Loucy (cell line): ENCODE measurements around the gene DTX3.

Experiments
- H2AFZ ChIP-seq: fragments of 200-600 bp; sonication (generic); 2 replicates; pipeline ENCODE4 v1.6.0; 2016; ENCODE audit warnings: antibody characterized with exemption, mild to moderate bottlenecking, low read length, moderate library complexity
- H3F3A ChIP-seq: fragments of 200-600 bp; 2 replicates; pipeline ENCODE4 v1.6.0; 2016; ENCODE audit warnings: antibody characterized with exemption, low read depth, mild to moderate bottlenecking
- H3K27me3 ChIP-seq: fragments of 200-600 bp; sonication (generic); 2 replicates; pipeline ENCODE4 v1.6.1; 2014; ENCODE audit warnings: low read length, mild to moderate bottlenecking; ENCODE audit not compliant: insufficient read depth, poor library complexity, severe bottlenecking
- H3K36me3 ChIP-seq: fragments of 200-600 bp; sonication (generic); 2 replicates; pipeline ENCODE4 v1.6.1; 2016; ENCODE audit warnings: low read length; ENCODE audit not compliant: insufficient read depth
- H3K4me1 ChIP-seq: fragments of 200-600 bp; sonication (generic); 2 replicates; pipeline ENCODE4 v1.5.1; 2014; ENCODE audit warnings: low read length, mild to moderate bottlenecking; ENCODE audit not compliant: insufficient read depth, poor library complexity, severe bottlenecking
- H3K4me2 ChIP-seq: fragments of 200-600 bp; sonication (generic); 2 replicates; pipeline ENCODE4 v1.6.0; 2014; ENCODE audit warnings: antibody characterized with exemption, low read length, low read depth, mild to moderate bottlenecking; ENCODE audit not compliant: poor library complexity, severe bottlenecking
- H3K4me3 ChIP-seq: fragments of 200-600 bp; sonication (generic); 2 replicates; pipeline ENCODE4 v1.5.1; 2014; ENCODE audit warnings: low read length, mild to moderate bottlenecking, mixed read lengths; ENCODE audit not compliant: poor library complexity, severe bottlenecking
- H3K79me2 ChIP-seq: fragments of 200-600 bp; sonication (generic); 2 replicates; pipeline ENCODE4 v1.6.1; 2014; ENCODE audit warnings: low read length; ENCODE audit not compliant: insufficient read depth
- H3K9ac ChIP-seq: fragments of 200-600 bp; sonication (generic); 2 replicates; pipeline ENCODE4 v1.6.0; 2014; ENCODE audit warnings: mild to moderate bottlenecking, low read depth, low read length, moderate library complexity; ENCODE audit not compliant: poor library complexity, severe bottlenecking
- H3K9me2 ChIP-seq: fragments of 200-600 bp; sonication (generic); replicated peaks from 2 replicates; pipeline ENCODE4 v1.6.1; 2016; ENCODE audit warnings: low read depth, low read length, mixed read lengths
- H3K9me3 ChIP-seq: fragments of 200-600 bp; sonication (generic); 2 replicates; pipeline ENCODE4 v1.6.1; 2014; ENCODE audit warnings: mild to moderate bottlenecking, antibody characterized with exemption, low read length, low read depth; ENCODE audit not compliant: insufficient read depth
- H4K20me1 ChIP-seq: fragments of 200-600 bp; sonication (generic); 2 replicates; pipeline ENCODE4 v1.6.0; 2014; ENCODE audit warnings: antibody characterized with exemption, low read length, mild to moderate bottlenecking; ENCODE audit not compliant: insufficient read depth, poor library complexity, severe bottlenecking
- CTCF ChIP-seq: fragments of 200-600 bp; sonication (generic); conservative IDR thresholded peaks from 2 replicates; pipeline ENCODE4 v1.5.1; 2014; ENCODE audit warnings: mild to moderate bottlenecking, antibody characterized with exemption, low read length
- EZH2phosphoT487 ChIP-seq: fragments of 200-600 bp; IDR thresholded peaks from 2 replicates; pipeline ENCODE4 v1.6.1; 2018; ENCODE audit warnings: antibody characterized with exemption, mild to moderate bottlenecking, moderate library complexity, borderline replicate concordance

The DTX3 gene

GRCh38 chr12:57606821-57607220 lies 2.2 kb downstream of the DTX3 start:
- Histone ChIP-seq H3K4me3 (no peak overlapping the region), H3F3A (no peaks in the 10 kb centered on the region), H3K79me2 (no peaks in the 10 kb centered on the region), H3K36me3 (peaks cover 8% of the 10 kb centered on the region; the same call in 1 of the 2 replicates), H3K4me2 (no peak overlapping the region), H3K27me3 (no peaks in the 10 kb centered on the region), H3K9me2 (no peaks in the 10 kb centered on the region), H2AFZ (no peak overlapping the region), H3K9ac (no peak overlapping the region), H4K20me1 (no peaks in the 10 kb centered on the region), H3K9me3 (no peaks in the 10 kb centered on the region), H3K4me1 (peaks cover 29% of the 10 kb centered on the region)
- TF ChIP-seq CTCF = no peak
- no peak for TF ChIP-seq EZH2phosphoT487

GRCh38 chr12:57607958-57608663 lies 3.5 kb downstream of the DTX3 start:
- Histone ChIP-seq H3F3A (no peaks in the 10 kb centered on the region), H3K36me3 (no peaks in the 10 kb centered on the region), H2AFZ (no peak overlapping the region), H4K20me1 (no peaks in the 10 kb centered on the region), H3K4me2 (no peak overlapping the region), H3K9me3 (no peaks in the 10 kb centered on the region), H3K9me2 (no peaks in the 10 kb centered on the region), H3K4me3 (no peak overlapping the region), H3K4me1 (peaks cover 37% of the 10 kb centered on the region), H3K79me2 (no peaks in the 10 kb centered on the region), H3K9ac (no peak overlapping the region), H3K27me3 (no peaks in the 10 kb centered on the region)
- no peak for TF ChIP-seq CTCF
- TF ChIP-seq EZH2phosphoT487 = no peak

DNA sequence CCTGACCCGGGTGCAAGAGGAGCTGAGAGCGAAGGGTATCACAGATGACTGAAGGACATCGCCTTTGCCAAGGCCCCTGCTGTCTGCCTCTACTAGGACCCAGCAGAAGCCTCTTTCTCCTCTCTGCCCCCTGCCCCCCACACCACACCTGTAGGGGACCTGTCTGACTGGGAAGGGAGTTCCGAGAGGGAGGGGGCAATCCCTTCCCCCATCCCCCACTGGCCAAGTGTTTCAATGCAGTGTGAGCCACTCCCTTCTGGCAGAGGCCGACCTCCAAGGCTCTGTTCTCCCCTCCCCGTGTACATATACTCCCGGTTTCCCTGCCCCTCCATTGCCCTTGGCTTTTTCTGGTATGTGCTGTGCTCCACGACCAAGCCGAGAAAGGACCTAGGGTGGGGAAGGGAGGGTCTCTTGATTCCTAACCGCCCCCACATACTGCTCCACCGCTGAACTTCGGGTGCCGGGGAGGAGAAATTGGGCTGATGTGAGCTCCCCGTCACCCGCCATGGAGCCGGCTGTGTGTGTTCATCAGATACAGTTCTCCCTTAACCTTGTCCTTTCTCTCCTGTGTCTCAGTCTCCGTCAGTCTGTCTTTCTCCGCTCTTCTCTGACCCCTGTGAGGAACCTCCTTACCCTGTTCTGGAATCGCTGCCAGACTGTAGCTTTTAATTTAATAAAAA lies 4.6 kb downstream of the DTX3 start:
- H3K9ac ChIP-seq = no peak overlapping the region
- H3K4me1 ChIP-seq = peaks cover 35% of the 10 kb centered on the region
- TF ChIP-seq CTCF (no peak), EZH2phosphoT487 (no peak)
- H3K27me3 ChIP-seq = no peaks in the 10 kb centered on the region
- H3F3A ChIP-seq = no peaks in the 10 kb centered on the region
- no peak overlapping the region for H3K4me2 ChIP-seq
- no peak overlapping the region for H3K4me3 ChIP-seq
- no peaks in the 10 kb centered on the region for H3K79me2 ChIP-seq
- no peaks in the 10 kb centered on the region for H3K36me3 ChIP-seq
- no peaks in the 10 kb centered on the region for H3K9me2 ChIP-seq
- H2AFZ ChIP-seq = no peak overlapping the region
- H3K9me3 ChIP-seq = no peaks in the 10 kb centered on the region
- H4K20me1 ChIP-seq = no peaks in the 10 kb centered on the region
